ENCODE data around the gene MIGA2. TPM values are rescaled to one million over a fixed set of nuclear protein-coding genes. Genes with fewer than 3 reads are reported as not detected.

The MIGA2 gene
- total and polyA plus RNA-seq, 4 experiments from 2014 or later: 6.6 to 84.2 (median 46.1) TPM

Other genes with a start within 250 kb of the MIGA2 start
- gene TBC1D13, start 249.4 kb upstream of the MIGA2 start, total RNA-seq: 10 to 100 TPM; 28.0 to 31.4 TPM
- gene TBC1D13, start 249.4 kb upstream of the MIGA2 start, polyA plus RNA-seq: 10 to 100 TPM; 26.0 to 29.2 TPM
- gene ENDOG, start 218.1 kb upstream of the MIGA2 start, total RNA-seq: 10 to 100 TPM; 18.5 to 19.7 TPM
- 10 to 100 TPM; 21.2 to 25.9 TPM for gene ENDOG, start 218.1 kb upstream of the MIGA2 start, polyA plus RNA-seq
- 10 to 100 TPM; 79.1 to 86.0 TPM for gene SPOUT1, start 206.8 kb upstream of the MIGA2 start, total RNA-seq
- gene SPOUT1, start 206.8 kb upstream of the MIGA2 start, polyA plus RNA-seq: 10 to 100 TPM; 74.4 to 91.1 TPM
- 10 to 100 TPM in 1 of 2 experiments, 1 to 10 TPM in 1; 9.8 to 12.4 TPM for gene KYAT1, start 154.7 kb upstream of the MIGA2 start, total RNA-seq
- 10 to 100 TPM; 11.0 to 11.6 TPM for gene KYAT1, start 154.7 kb upstream of the MIGA2 start, polyA plus RNA-seq
- gene LRRC8A, start 154.5 kb upstream of the MIGA2 start, total RNA-seq: 10 to 100 TPM; 24.4 to 26.4 TPM
- 10 to 100 TPM; 18.7 to 40.6 TPM for gene LRRC8A, start 154.5 kb upstream of the MIGA2 start, polyA plus RNA-seq
- 1 to 10 TPM; 1.7 to 2.2 TPM for gene PHYHD1, start 115.6 kb upstream of the MIGA2 start, total RNA-seq
- not detected for gene PHYHD1, start 115.6 kb upstream of the MIGA2 start, polyA plus RNA-seq
- gene DOLK, start 89.0 kb upstream of the MIGA2 start, total RNA-seq: 10 to 100 TPM in 1 of 2 experiments, 1 to 10 TPM in 1; 9.9 to 12.9 TPM
- gene DOLK, start 89.0 kb upstream of the MIGA2 start, polyA plus RNA-seq: 10 to 100 TPM in 1 of 2 donors, 1 to 10 TPM in 1; 9.1 to 11.7 TPM
- gene NUP188, start 88.9 kb upstream of the MIGA2 start, total RNA-seq: 10 to 100 TPM; 70.1 to 70.8 TPM
- gene NUP188, start 88.9 kb upstream of the MIGA2 start, polyA plus RNA-seq: 10 to 100 TPM; 27.2 to 39.4 TPM
- gene SH3GLB2, start 8.3 kb upstream of the MIGA2 start, total RNA-seq: 100 to 1,000 TPM; 111 to 113 TPM
- 10 to 100 TPM; 23.8 to 43.5 TPM for gene SH3GLB2, start 8.3 kb upstream of the MIGA2 start, polyA plus RNA-seq
- 10 to 100 TPM; 11.4 to 13.0 TPM for gene DOLPP1, start 44.5 kb downstream of the MIGA2 start, total RNA-seq
- 10 to 100 TPM; 10.1 to 12.8 TPM for gene DOLPP1, start 44.5 kb downstream of the MIGA2 start, polyA plus RNA-seq
- 10 to 100 TPM; 11.2 to 12.4 TPM for gene CRAT, start 74.2 kb downstream of the MIGA2 start, total RNA-seq
- gene CRAT, start 74.2 kb downstream of the MIGA2 start, polyA plus RNA-seq: 10 to 100 TPM in 1 of 2 donors, 1 to 10 TPM in 1; 8.7 to 21.0 TPM
- gene PTPA, start 74.8 kb downstream of the MIGA2 start, total RNA-seq: 10 to 100 TPM; 49.0 to 51.3 TPM
- 10 to 100 TPM; 10.8 to 14.1 TPM for gene PTPA, start 74.8 kb downstream of the MIGA2 start, polyA plus RNA-seq
- 1 to 10 TPM; 3.1 to 3.6 TPM for gene IER5L, start 141.6 kb downstream of the MIGA2 start, total RNA-seq
- under 1 TPM; 0.07 to 0.08 TPM for gene IER5L, start 141.6 kb downstream of the MIGA2 start, polyA plus RNA-seq

All from CD4-positive, alpha-beta memory T cell (primary cell).